H9 (cell line): Measurements from ENCODE around the gene CHN1. TPM values are rescaled to one million over a fixed set of nuclear protein-coding genes. Genes with fewer than 3 reads are reported as not detected.

Experiments
- DNase-seq: peaks from one replicate; pipeline ENCODE4 v3.0.0-alpha.2; 2017
- H2AFZ ChIP-seq: one replicate; pipeline ENCODE4 v1.6.1; 2013; ENCODE audit warnings: mild to moderate bottlenecking, low read length, control low read depth, moderate library complexity
- H2AK5ac ChIP-seq: 2 replicates; pipeline ENCODE4 v1.6.1; 2013; ENCODE audit warnings: low read length, control low read depth, mixed read lengths; ENCODE audit not compliant: insufficient read length
- H2BK120ac ChIP-seq: one replicate; pipeline ENCODE4 v1.6.1; 2013; ENCODE audit warnings: low read depth, mild to moderate bottlenecking, low read length, control low read depth, inconsistent platforms; ENCODE audit not compliant: poor library complexity, severe bottlenecking
- H2BK12ac ChIP-seq: 2 replicates; pipeline ENCODE4 v1.6.1; 2013; ENCODE audit warnings: low read length, control low read depth, mixed read lengths, low read depth; ENCODE audit not compliant: insufficient read length
- H2BK15ac ChIP-seq: 2 replicates; pipeline ENCODE4 v1.6.1; 2013; ENCODE audit warnings: low read depth, low read length, control low read depth
- H2BK20ac ChIP-seq: one replicate; pipeline ENCODE4 v1.6.1; 2013; ENCODE audit warnings: low read depth, mild to moderate bottlenecking, low read length, control low read depth, inconsistent platforms; ENCODE audit not compliant: poor library complexity, severe bottlenecking
- H2BK5ac ChIP-seq: 2 replicates; pipeline ENCODE4 v1.6.1; 2013; ENCODE audit warnings: low read length, control low read depth, mixed read lengths; ENCODE audit not compliant: insufficient read length
- H3K14ac ChIP-seq: 2 replicates; pipeline ENCODE4 v1.6.1; 2013; ENCODE audit warnings: low read length, control low read depth; ENCODE audit not compliant: insufficient read depth
- H3K18ac ChIP-seq: 2 replicates; pipeline ENCODE4 v1.6.1; 2013; ENCODE audit warnings: low read depth, mild to moderate bottlenecking, mixed read lengths, low read length, control low read depth; ENCODE audit not compliant: insufficient read length
- H3K23ac ChIP-seq: 2 replicates; pipeline ENCODE4 v1.6.1; 2013; ENCODE audit warnings: low read length, control low read depth, mixed read lengths, low read depth; ENCODE audit not compliant: insufficient read length
- H3K23me2 ChIP-seq: 2 replicates; pipeline ENCODE4 v1.6.1; 2013; ENCODE audit warnings: low read depth, mild to moderate bottlenecking, mixed read lengths, low read length, control low read depth; ENCODE audit not compliant: insufficient read length, poor library complexity, severe bottlenecking
- H3K27ac ChIP-seq: 2 replicates; pipeline ENCODE4 v1.5.1; 2013; ENCODE audit warnings: low read length, control low read depth, mixed read lengths, low read depth; ENCODE audit not compliant: insufficient read length
- H3K27me3 ChIP-seq: 2 replicates; pipeline ENCODE4 v1.6.1; 2013; ENCODE audit warnings: low read length, control low read depth, inconsistent platforms; ENCODE audit not compliant: insufficient read depth
- H3K4ac ChIP-seq: 2 replicates; pipeline ENCODE4 v1.6.1; 2013; ENCODE audit warnings: low read depth, mild to moderate bottlenecking, control low read depth, inconsistent platforms, low read length, moderate library complexity
- H3K4me1 ChIP-seq: 2 replicates; pipeline ENCODE4 v1.6.1; 2013; ENCODE audit warnings: low read length, control low read depth, inconsistent platforms; ENCODE audit not compliant: insufficient read depth
- H3K4me2 ChIP-seq: 2 replicates; pipeline ENCODE4 v1.6.1; 2013; ENCODE audit warnings: low read length, control low read depth, mixed read lengths; ENCODE audit not compliant: insufficient read length, insufficient read depth
- H3K56ac ChIP-seq: 2 replicates; pipeline ENCODE4 v1.6.1; 2013; ENCODE audit warnings: low read depth, mild to moderate bottlenecking, mixed read lengths, low read length, control low read depth; ENCODE audit not compliant: insufficient read length
- H3K79me1 ChIP-seq: 2 replicates; pipeline ENCODE4 v1.6.1; 2013; ENCODE audit warnings: low read depth, mild to moderate bottlenecking, moderate library complexity, low read length, control low read depth, inconsistent platforms; ENCODE audit not compliant: insufficient read depth, poor library complexity, severe bottlenecking
- H3K79me2 ChIP-seq: 2 replicates; pipeline ENCODE4 v1.6.1; 2013; ENCODE audit warnings: low read length, control low read depth, inconsistent platforms; ENCODE audit not compliant: insufficient read depth
- H3K9ac ChIP-seq: 2 replicates; pipeline ENCODE4 v1.6.1; 2013; ENCODE audit warnings: low read length, control low read depth, mixed read lengths; ENCODE audit not compliant: insufficient read length; ENCODE audit errors: extremely low read depth
- H3K9me3 ChIP-seq: one replicate; pipeline ENCODE4 v1.6.1; 2013; ENCODE audit warnings: low read depth, low read length, inconsistent platforms; ENCODE audit not compliant: control insufficient read depth
- H3T11ph ChIP-seq: one replicate; pipeline ENCODE4 v1.6.1; 2013; ENCODE audit warnings: mild to moderate bottlenecking, low read length, control low read depth, inconsistent platforms
- H4K20me1 ChIP-seq: one replicate; pipeline ENCODE4 v1.6.1; 2013; ENCODE audit not compliant: control insufficient read depth, insufficient read length, insufficient read depth
- H4K5ac ChIP-seq: 2 replicates; pipeline ENCODE4 v1.6.1; 2013; ENCODE audit warnings: low read depth, mild to moderate bottlenecking, mixed read lengths, low read length, control low read depth; ENCODE audit not compliant: insufficient read length
- H4K8ac ChIP-seq: replicated peaks from 2 replicates; pipeline ENCODE4 v1.6.1; 2013; ENCODE audit warnings: low read length, control low read depth, mixed read lengths, low read depth; ENCODE audit not compliant: insufficient read length
- H4K91ac ChIP-seq: 2 replicates; pipeline ENCODE4 v1.6.1; 2013; ENCODE audit warnings: low read depth, mild to moderate bottlenecking, moderate library complexity, mixed read lengths, low read length, control low read depth; ENCODE audit not compliant: insufficient read length
- H3K27ac Mint-ChIP-seq, 3 experiments: 2 replicates in 2 of 3; 3 replicates in 1 of 3; pipeline ENCODE4 v1.8.0; 2020 to 2021; ENCODE audit warnings: mixed read lengths in 3 of 3, mild to moderate bottlenecking in 1 of 3, moderate library complexity in 1 of 3
- H3K27me3 Mint-ChIP-seq: 2 replicates; pipeline ENCODE4 v1.8.0; 2021; ENCODE audit warnings: low read depth, mild to moderate bottlenecking, moderate library complexity, mixed read lengths
- H3K36me3 Mint-ChIP-seq, 3 experiments: 2 replicates in 2 of 3; 3 replicates in 1 of 3; pipeline ENCODE4 v1.8.0; 2020 to 2021; ENCODE audit warnings: low read depth in 3 of 3, mixed read lengths in 3 of 3; ENCODE audit not compliant: insufficient read depth in 1 of 3
- H3K4me1 Mint-ChIP-seq, 2 experiments: 2 replicates each; pipeline ENCODE4 v1.8.0; 2020; ENCODE audit warnings: mixed read lengths in 2 of 2
- H3K4me3 Mint-ChIP-seq, 2 experiments: 2 replicates in 1 of 2; 3 replicates in 1 of 2; pipeline ENCODE4 v1.8.0; 2020 to 2021; ENCODE audit warnings: mild to moderate bottlenecking in 2 of 2, mixed read lengths in 2 of 2, moderate library complexity in 1 of 2
- H3K9me3 Mint-ChIP-seq, 2 experiments: 2 replicates in 1 of 2; 3 replicates in 1 of 2; pipeline ENCODE4 v1.8.0; 2020; ENCODE audit warnings: mild to moderate bottlenecking in 2 of 2, mixed read lengths in 2 of 2, moderate library complexity in 1 of 2
- WGBS: extraction: QIAGEN DNeasy Blood & Tissue Kit; methylation state at CpG from one replicate; pipeline ENCODE4 v1.1.7; 2013; ENCODE audit warnings: missing lambda C conversion rate, low lambda C conversion rate, mixed read lengths; ENCODE audit not compliant: insufficient read length; ENCODE audit errors: extremely low coverage; 5-methylcytosine and 5-hydroxymethylcytosine counted together
- total RNA-seq: library from RNA; stranded (reverse); gene quantifications from 2 replicates; pipeline ENCODE4 v1.2.1, GENCODE V29; 2021
- TF ChIP-seq, protein P1 (sequence below): fragments of 200-600 bp; sonication (generic); conservative IDR thresholded peaks from 3 replicates; pipeline ENCODE4 v1.8.0; 2021; ENCODE audit warnings: antibody characterized with exemption, mild to moderate bottlenecking

Gene CHN1
- total RNA-seq, 1 experiment from 2014 or later = 33.9 TPM

DNA sequence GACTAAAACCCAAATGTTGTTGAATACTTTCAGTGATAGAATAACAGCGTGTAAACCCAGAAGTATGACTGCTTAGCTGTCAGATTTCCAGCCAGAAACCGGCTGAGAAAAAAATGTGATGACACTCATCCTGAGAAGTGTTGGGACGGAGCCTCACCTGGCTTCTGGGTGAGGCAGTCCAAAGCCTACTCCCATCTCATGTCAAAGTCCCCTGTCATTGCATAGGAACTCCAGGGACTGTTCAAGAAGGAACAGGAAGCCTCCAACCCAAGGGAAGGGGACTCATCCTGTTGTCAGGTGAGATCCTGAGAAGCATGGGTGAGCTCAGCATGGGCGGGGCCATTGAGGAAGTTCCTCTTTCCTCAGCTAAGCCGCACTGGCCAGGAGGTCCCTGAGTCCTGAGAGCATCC, 229.6 kb downstream of the CHN1 start:
- no peak overlapping the region for H4K91ac ChIP-seq
- no peaks in the 10 kb centered on the region for H3K79me1 ChIP-seq
- TF ChIP-seq, protein P1, sequence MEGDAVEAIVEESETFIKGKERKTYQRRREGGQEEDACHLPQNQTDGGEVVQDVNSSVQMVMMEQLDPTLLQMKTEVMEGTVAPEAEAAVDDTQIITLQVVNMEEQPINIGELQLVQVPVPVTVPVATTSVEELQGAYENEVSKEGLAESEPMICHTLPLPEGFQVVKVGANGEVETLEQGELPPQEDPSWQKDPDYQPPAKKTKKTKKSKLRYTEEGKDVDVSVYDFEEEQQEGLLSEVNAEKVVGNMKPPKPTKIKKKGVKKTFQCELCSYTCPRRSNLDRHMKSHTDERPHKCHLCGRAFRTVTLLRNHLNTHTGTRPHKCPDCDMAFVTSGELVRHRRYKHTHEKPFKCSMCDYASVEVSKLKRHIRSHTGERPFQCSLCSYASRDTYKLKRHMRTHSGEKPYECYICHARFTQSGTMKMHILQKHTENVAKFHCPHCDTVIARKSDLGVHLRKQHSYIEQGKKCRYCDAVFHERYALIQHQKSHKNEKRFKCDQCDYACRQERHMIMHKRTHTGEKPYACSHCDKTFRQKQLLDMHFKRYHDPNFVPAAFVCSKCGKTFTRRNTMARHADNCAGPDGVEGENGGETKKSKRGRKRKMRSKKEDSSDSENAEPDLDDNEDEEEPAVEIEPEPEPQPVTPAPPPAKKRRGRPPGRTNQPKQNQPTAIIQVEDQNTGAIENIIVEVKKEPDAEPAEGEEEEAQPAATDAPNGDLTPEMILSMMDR = no peak
- H3K56ac ChIP-seq = no peak overlapping the region
- H2AK5ac ChIP-seq = no peak overlapping the region
- Mint-ChIP-seq H3K27ac (no peak overlapping the region), H3K36me3 (no peaks in the 10 kb centered on the region), H3K4me1 (peaks cover 72 to 83% of the 10 kb centered on the region in 2 experiments), H3K9me3 (no peaks in the 10 kb centered on the region), H3K4me3 (no peak overlapping the region), H3K27me3 (no peaks in the 10 kb centered on the region; the same call in 1 of the 2 replicates)
- peak overlapping the region; percentile 3 for H3K18ac ChIP-seq
- no peak overlapping the region for H2BK12ac ChIP-seq
- peaks cover 10% of the 10 kb centered on the region; the same call in 1 of the 2 replicates for H3K4me1 ChIP-seq
- no peak overlapping the region for H4K5ac ChIP-seq
- H3K9me3 ChIP-seq = no peaks in the 10 kb centered on the region
- no peaks in the 10 kb centered on the region for H3K23me2 ChIP-seq
- H4K8ac ChIP-seq = no peak overlapping the region
- no peak overlapping the region for H3K27ac ChIP-seq
- no peak overlapping the region for H2BK15ac ChIP-seq
- H3K14ac ChIP-seq = no peak overlapping the region
- H3K27me3 ChIP-seq = no peaks in the 10 kb centered on the region
- WGBS = no CpG with 5 or more reads among the region's 5 CpGs
- H3K79me2 ChIP-seq = no peaks in the 10 kb centered on the region
- no peak overlapping the region for H3T11ph ChIP-seq
- no peak overlapping the region for H3K4ac ChIP-seq
- no peak overlapping the region for H3K4me2 ChIP-seq
- H2BK5ac ChIP-seq = no peak overlapping the region
- no peak overlapping the region for H2AFZ ChIP-seq
- H4K20me1 ChIP-seq = no peaks in the 10 kb centered on the region
- no peak overlapping the region for H2BK20ac ChIP-seq
- no peak overlapping the region for H2BK120ac ChIP-seq
- H3K9ac ChIP-seq = no peak overlapping the region
- peak; percentile 52 for DNase-seq
- H3K23ac ChIP-seq = no peak overlapping the region
